ENCODE measurements around the gene CDKN1C. TPM values are rescaled to one million over a fixed set of nuclear protein-coding genes. Genes with fewer than 3 reads are reported as not detected.

CDKN1C gene
- total RNA-seq, 4 donors from 2014 or later, result 87.0 to 201 (median 121) TPM

DNA sequence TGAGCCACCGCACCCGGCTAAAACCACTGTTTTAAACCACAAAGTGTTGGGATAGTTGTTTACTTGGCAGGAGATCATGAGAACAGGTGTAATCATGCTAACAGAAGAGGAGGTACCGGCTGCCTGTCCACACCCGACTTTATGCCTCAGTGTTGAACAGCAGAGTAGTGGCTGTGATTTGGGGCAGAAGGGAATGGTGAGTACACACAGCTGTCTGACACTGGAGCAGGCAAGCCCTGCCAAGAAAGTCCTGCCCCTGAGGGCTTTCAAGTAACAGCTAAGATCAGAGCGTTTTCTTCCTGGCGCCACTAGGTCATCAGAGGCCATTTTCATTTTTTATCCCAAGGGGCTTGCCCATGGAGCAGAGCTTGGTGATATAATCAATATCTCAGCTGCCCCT is 8.1 kb downstream of the CDKN1C start:
- H3K27me3 ChIP-seq, result peaks cover 11% of the 10 kb centered on the region
- peaks cover 0 to 27% of the 10 kb centered on the region in 2 donors for H3K36me3 ChIP-seq
- TF ChIP-seq, protein P1, sequence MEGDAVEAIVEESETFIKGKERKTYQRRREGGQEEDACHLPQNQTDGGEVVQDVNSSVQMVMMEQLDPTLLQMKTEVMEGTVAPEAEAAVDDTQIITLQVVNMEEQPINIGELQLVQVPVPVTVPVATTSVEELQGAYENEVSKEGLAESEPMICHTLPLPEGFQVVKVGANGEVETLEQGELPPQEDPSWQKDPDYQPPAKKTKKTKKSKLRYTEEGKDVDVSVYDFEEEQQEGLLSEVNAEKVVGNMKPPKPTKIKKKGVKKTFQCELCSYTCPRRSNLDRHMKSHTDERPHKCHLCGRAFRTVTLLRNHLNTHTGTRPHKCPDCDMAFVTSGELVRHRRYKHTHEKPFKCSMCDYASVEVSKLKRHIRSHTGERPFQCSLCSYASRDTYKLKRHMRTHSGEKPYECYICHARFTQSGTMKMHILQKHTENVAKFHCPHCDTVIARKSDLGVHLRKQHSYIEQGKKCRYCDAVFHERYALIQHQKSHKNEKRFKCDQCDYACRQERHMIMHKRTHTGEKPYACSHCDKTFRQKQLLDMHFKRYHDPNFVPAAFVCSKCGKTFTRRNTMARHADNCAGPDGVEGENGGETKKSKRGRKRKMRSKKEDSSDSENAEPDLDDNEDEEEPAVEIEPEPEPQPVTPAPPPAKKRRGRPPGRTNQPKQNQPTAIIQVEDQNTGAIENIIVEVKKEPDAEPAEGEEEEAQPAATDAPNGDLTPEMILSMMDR (IDR thresholded peaks at IDR 0.05), result no peak
- TF ChIP-seq POLR2AphosphoS5 (IDR thresholded peaks at IDR 0.05), result no peak
- no peak for TF ChIP-seq POLR2A (IDR thresholded peaks at IDR 0.05)
- no peak for TF ChIP-seq EP300 (IDR thresholded peaks at IDR 0.05)
- WGBS, 2 donors (ENCODE audit: low coverage in 1 of 2), result 20 to 87% methylated on average over 1 to 4 of the region's 6 CpGs
- peaks cover 0 to 15% (median 3%) of the 10 kb centered on the region in 3 donors for H3K4me1 ChIP-seq
- H3K4me3 ChIP-seq, result no peak overlapping the region
- ATAC-seq, result no peak
- no peak overlapping the region for H3K27ac ChIP-seq
- peaks cover 0 to 23% (median 0%) of the 10 kb centered on the region in 3 donors for H3K9me3 ChIP-seq

GRCh38 chr11:2874963-2875362 is 10.6 kb downstream of the CDKN1C start:
- Histone ChIP-seq H3K4me3 (no peak overlapping the region), H3K36me3 (peaks cover 0 to 25% of the 10 kb centered on the region in 2 donors), H3K27me3 (peaks cover 32% of the 10 kb centered on the region), H3K9me3 (peaks cover 0 to 23% (median 0%) of the 10 kb centered on the region in 3 donors), H3K4me1 (no peaks in the 10 kb centered on the region), H3K27ac (no peak overlapping the region)
- TF ChIP-seq POLR2AphosphoS5 (IDR thresholded peaks at IDR 0.05) (no peak), EP300 (IDR thresholded peaks at IDR 0.05) (no peak), POLR2A (IDR thresholded peaks at IDR 0.05) (no peak)
- TF ChIP-seq, protein P1 (IDR thresholded peaks at IDR 0.05), result no peak
- 95 to 100% methylated on average over 2 to 4 of the region's 10 CpGs for WGBS, 2 donors (ENCODE audit: low coverage in 1 of 2)
- no peak for ATAC-seq

DNA sequence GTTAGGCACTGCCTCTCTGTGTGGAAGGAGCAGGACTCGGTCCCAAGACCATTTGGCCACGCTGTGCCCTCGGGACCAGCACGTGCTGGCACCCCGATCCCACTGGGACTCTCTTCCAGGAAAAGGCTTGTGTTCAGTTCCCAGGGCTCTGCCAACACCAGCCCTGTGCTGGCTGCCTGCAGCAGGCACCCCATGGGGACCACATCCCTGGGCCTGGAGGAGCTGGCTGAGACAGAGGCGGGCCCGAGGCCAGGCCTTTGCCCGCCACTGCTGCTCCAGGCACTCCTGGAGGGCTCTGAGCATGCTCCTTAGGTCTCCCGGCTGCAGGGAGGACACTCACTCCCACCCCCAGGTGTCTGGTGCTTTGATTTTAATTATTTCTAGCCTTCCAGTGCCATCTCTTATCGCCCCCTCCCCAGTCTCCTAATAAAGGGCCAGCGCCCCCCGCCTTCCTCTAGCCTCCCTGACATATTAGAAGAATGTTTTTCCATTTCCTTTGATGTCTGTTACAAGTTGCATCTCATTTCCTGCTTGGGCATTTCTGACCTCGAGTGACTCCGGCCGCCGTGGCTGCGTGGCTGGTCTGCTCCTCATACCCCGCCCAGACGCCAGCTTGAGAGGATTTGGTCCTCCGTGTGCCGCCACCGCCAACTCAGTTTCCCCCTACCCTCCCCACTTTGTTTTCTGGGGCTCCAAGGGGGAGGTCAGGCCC is 14.4 kb downstream of the CDKN1C start:
- H3K9me3 ChIP-seq, result peaks cover 0 to 11% (median 0%) of the 10 kb centered on the region in 3 donors
- H3K27me3 ChIP-seq, result peaks cover 65% of the 10 kb centered on the region
- H3K27ac ChIP-seq, result no peak overlapping the region
- ATAC-seq, result no peak
- no peaks in the 10 kb centered on the region for H3K4me1 ChIP-seq
- 50 to 80% methylated on average over 8 to 9 of the region's 22 CpGs for WGBS, 2 donors (ENCODE audit: low coverage in 1 of 2)
- peaks cover 0 to 10% of the 10 kb centered on the region in 2 donors for H3K36me3 ChIP-seq
- no peak overlapping the region for H3K4me3 ChIP-seq
- no peak for TF ChIP-seq EP300 (IDR thresholded peaks at IDR 0.05)
- TF ChIP-seq, protein P1 (IDR thresholded peaks at IDR 0.05), result no peak
- no peak for TF ChIP-seq POLR2A (IDR thresholded peaks at IDR 0.05)
- no peak for TF ChIP-seq POLR2AphosphoS5 (IDR thresholded peaks at IDR 0.05)

GRCh38 chr11:2870460-2870859 is 15.1 kb downstream of the CDKN1C start:
- peaks cover 0 to 11% (median 0%) of the 10 kb centered on the region in 3 donors for H3K9me3 ChIP-seq
- no peak overlapping the region for H3K4me3 ChIP-seq
- TF ChIP-seq POLR2AphosphoS5 (IDR thresholded peaks at IDR 0.05), result no peak
- no peak for TF ChIP-seq POLR2A (IDR thresholded peaks at IDR 0.05)
- TF ChIP-seq, protein P1 (IDR thresholded peaks at IDR 0.05), result no peak
- TF ChIP-seq EP300 (IDR thresholded peaks at IDR 0.05), result no peak
- H3K4me1 ChIP-seq, result no peaks in the 10 kb centered on the region
- peaks cover 65% of the 10 kb centered on the region for H3K27me3 ChIP-seq
- no peak overlapping the region for H3K27ac ChIP-seq
- WGBS, 2 donors (ENCODE audit: low coverage in 1 of 2), result no CpG with 5 or more reads among the region's 17 CpGs
- no peak for ATAC-seq
- H3K36me3 ChIP-seq, result peaks cover 0 to 6% of the 10 kb centered on the region in 2 donors
